ENCODE data around the gene HOOK2.

GRCh38 chr19:12750851-12751250 lies 24.5 kb downstream of the HOOK2 start:
- TF ChIP-seq POLR2AphosphoS5 (IDR thresholded peaks at IDR 0.05; ENCODE audit: borderline replicate concordance, low read depth, low read length), result no peak
- TF ChIP-seq EZH2 (IDR thresholded peaks at IDR 0.05), result no peak
- no peak for TF ChIP-seq FOXP2 (optimal IDR thresholded peaks at IDR 0.05; ENCODE audit: control extremely low read depth, extremely low read length, insufficient read depth)
